Smooth muscle cell (in vitro differentiated cells): ENCODE measurements around the gene SYK. TPM values are rescaled to one million over a fixed set of nuclear protein-coding genes. Genes with fewer than 3 reads are reported as not detected.

ENCODE experiments used
- DNase-seq: peaks from one replicate; lab custom pipeline; 2025; ENCODE audit not compliant: unreplicated experiment; lab: John Stamatoyannopoulos, UW
- H2AFZ ChIP-seq: fragments of 200-600 bp; sonication (generic); 2 replicates; pipeline ENCODE4 v1.6.0; 2016; ENCODE audit warnings: antibody characterized with exemption, low read depth, mild to moderate bottlenecking
- H3F3A ChIP-seq: fragments of 200-600 bp; sonication (generic); 2 replicates; pipeline ENCODE4 v1.6.0; 2017; ENCODE audit warnings: antibody characterized with exemption, low read depth
- H3K27ac ChIP-seq: fragments of 200-600 bp; sonication (generic); 2 replicates; pipeline ENCODE4 v1.5.1; 2016; ENCODE audit warnings: low read depth, mild to moderate bottlenecking
- H3K27me3 ChIP-seq: fragments of 200-600 bp; sonication (generic); 2 replicates; pipeline ENCODE4 v1.6.1; 2016; ENCODE audit warnings: low read depth, mild to moderate bottlenecking
- H3K36me3 ChIP-seq: fragments of 200-600 bp; sonication (generic); 2 replicates; pipeline ENCODE4 v1.5.1; 2016; ENCODE audit warnings: low read depth
- H3K4me1 ChIP-seq: fragments of 200-600 bp; sonication (generic); 2 replicates; pipeline ENCODE4 v1.5.1; 2016; ENCODE audit warnings: low read depth
- H3K4me2 ChIP-seq: fragments of 200-600 bp; sonication (generic); 2 replicates; pipeline ENCODE4 v1.6.0; 2016; ENCODE audit warnings: mild to moderate bottlenecking
- H3K4me3 ChIP-seq: fragments of 200-600 bp; sonication (generic); 2 replicates; pipeline ENCODE4 v1.5.1; 2016; ENCODE audit warnings: mild to moderate bottlenecking
- H3K79me2 ChIP-seq: fragments of 200-600 bp; sonication (generic); 2 replicates; pipeline ENCODE4 v1.6.0; 2016; ENCODE audit warnings: low read depth, mild to moderate bottlenecking
- H3K9ac ChIP-seq: fragments of 200-600 bp; sonication (generic); 2 replicates; pipeline ENCODE4 v1.6.0; 2016; ENCODE audit warnings: low read depth
- H3K9me3 ChIP-seq: fragments of 200-600 bp; sonication (generic); replicated peaks from 2 replicates; pipeline ENCODE4 v1.5.1; 2016; ENCODE audit warnings: low read depth
- H4K20me1 ChIP-seq: fragments of 200-600 bp; sonication (generic); 2 replicates; pipeline ENCODE4 v1.6.0; 2016; ENCODE audit warnings: low read depth
- CTCF ChIP-seq: fragments of 200-600 bp; sonication (generic); IDR thresholded peaks from 2 replicates; pipeline ENCODE4 v1.5.1; 2017; ENCODE audit warnings: borderline replicate concordance, mild to moderate bottlenecking, antibody characterized with exemption; ENCODE audit not compliant: insufficient read depth, poor library complexity, severe bottlenecking
- WGBS: methylation state at CpG from one replicate; pipeline ENCODE4 v1.1.7; 2016; ENCODE audit warnings: low lambda C conversion rate; 5-methylcytosine and 5-hydroxymethylcytosine counted together
- polyA plus RNA-seq: library from polyadenylated mRNA; unstranded; fragments of >200 nt; fragmentation: Nextera tagmentation; extraction: Ambion mirVana; gene quantifications from 2 replicates; pipeline ENCODE4 v1.2.1, GENCODE V29; 2016
- total RNA-seq: library from RNA; depleted of rRNA; stranded (reverse); fragments of >200 nt; gene quantifications from 2 replicates; pipeline ENCODE4 v1.2.3, GENCODE V29; 2014

The SYK gene
- total and polyA plus RNA-seq, 2 experiments from 2014 or later = 0.09 TPM; not detected in 1

GRCh38 chr9:90941661-90942060, 140.0 kb downstream of the SYK start:
- no peak overlapping the region for H3K9ac ChIP-seq
- no peaks in the 10 kb centered on the region for H3K36me3 ChIP-seq
- TF ChIP-seq CTCF = no peak
- H3K27ac ChIP-seq = no peak overlapping the region
- H3K4me3 ChIP-seq = no peak overlapping the region
- no peak for DNase-seq
- H3K27me3 ChIP-seq = no peaks in the 10 kb centered on the region
- H3K9me3 ChIP-seq = no peaks in the 10 kb centered on the region
- H3K4me1 ChIP-seq = peaks cover 6% of the 10 kb centered on the region
- no peak overlapping the region for H2AFZ ChIP-seq
- no peaks in the 10 kb centered on the region for H3K79me2 ChIP-seq
- no peak overlapping the region for H3K4me2 ChIP-seq
- 87% methylated on average over 5 of the region's 5 CpGs for WGBS
- H4K20me1 ChIP-seq = no peaks in the 10 kb centered on the region
- no peaks in the 10 kb centered on the region for H3F3A ChIP-seq

- no peak overlapping the region for H2AFZ ChIP-seq
- peaks cover 5% of the 10 kb centered on the region for H3K27me3 ChIP-seq
- no peak overlapping the region for H3K4me2 ChIP-seq
- no peaks in the 10 kb centered on the region for H3K36me3 ChIP-seq
- no peak for TF ChIP-seq CTCF
- H3K4me3 ChIP-seq = no peak overlapping the region
- peak overlapping the region; percentile 79 for H3K27ac ChIP-seq
- no peak overlapping the region for H3K9ac ChIP-seq
- H3K9me3 ChIP-seq = no peaks in the 10 kb centered on the region
- H4K20me1 ChIP-seq = no peaks in the 10 kb centered on the region
- DNase-seq = no peak
- H3K4me1 ChIP-seq = peaks cover 6% of the 10 kb centered on the region
- 86% methylated on average over 7 of the region's 7 CpGs for WGBS
- H3F3A ChIP-seq = no peaks in the 10 kb centered on the region
- no peaks in the 10 kb centered on the region for H3K79me2 ChIP-seq
These were observed 140.9 kb downstream of the SYK start for GRCh38 chr9:90942555-90942954.

- 34% methylated on average over 7 of the region's 7 CpGs for WGBS
- Histone ChIP-seq H4K20me1 (no peaks in the 10 kb centered on the region), H2AFZ (no peak overlapping the region), H3K9ac (peak overlapping the region; percentile 41), H3K79me2 (no peaks in the 10 kb centered on the region), H3K27ac (peak overlapping the region; percentile 79), H3F3A (no peaks in the 10 kb centered on the region), H3K4me3 (no peak overlapping the region), H3K36me3 (no peaks in the 10 kb centered on the region), H3K9me3 (no peaks in the 10 kb centered on the region), H3K4me2 (peak overlapping the region; percentile 24), H3K27me3 (peaks cover 5% of the 10 kb centered on the region), H3K4me1 (peaks cover 6% of the 10 kb centered on the region)
- TF ChIP-seq CTCF = no peak
- DNase-seq = no peak
These were observed 141.7 kb downstream of the SYK start for GRCh38 chr9:90943341-90943740.

- no peaks in the 10 kb centered on the region for H3K9me3 ChIP-seq
- peaks cover 5% of the 10 kb centered on the region for H3K27me3 ChIP-seq
- 100% methylated on average over 2 of the region's 2 CpGs for WGBS
These were observed 143.7 kb downstream of the SYK start for GRCh38 chr9:90945336-90945735.

More at GRCh38 chr9:90945336-90945735, 143.7 kb downstream of the SYK start:
- H3K36me3 ChIP-seq = no peaks in the 10 kb centered on the region
- DNase-seq = no peak
- H3F3A ChIP-seq = no peaks in the 10 kb centered on the region
- no peaks in the 10 kb centered on the region for H3K79me2 ChIP-seq
- no peak overlapping the region for H3K9ac ChIP-seq
- no peak overlapping the region for H3K4me3 ChIP-seq
- H3K4me2 ChIP-seq = no peak overlapping the region
- H2AFZ ChIP-seq = no peak overlapping the region
- no peak for TF ChIP-seq CTCF
- no peaks in the 10 kb centered on the region for H4K20me1 ChIP-seq
- peaks cover 6% of the 10 kb centered on the region for H3K4me1 ChIP-seq
- H3K27ac ChIP-seq = no peak overlapping the region
